HG02938 (cell line): Measurements from ENCODE around the gene MCAT.

Source experiments
- ATAC-seq: cut with Tn5 transposase; IDR thresholded peaks from one replicate; pipeline ENCODE4 v1.9.1; 2021; ENCODE audit warnings: mild to moderate bottlenecking, moderate library complexity; ENCODE audit not compliant: unreplicated experiment

The MCAT gene, protein sequence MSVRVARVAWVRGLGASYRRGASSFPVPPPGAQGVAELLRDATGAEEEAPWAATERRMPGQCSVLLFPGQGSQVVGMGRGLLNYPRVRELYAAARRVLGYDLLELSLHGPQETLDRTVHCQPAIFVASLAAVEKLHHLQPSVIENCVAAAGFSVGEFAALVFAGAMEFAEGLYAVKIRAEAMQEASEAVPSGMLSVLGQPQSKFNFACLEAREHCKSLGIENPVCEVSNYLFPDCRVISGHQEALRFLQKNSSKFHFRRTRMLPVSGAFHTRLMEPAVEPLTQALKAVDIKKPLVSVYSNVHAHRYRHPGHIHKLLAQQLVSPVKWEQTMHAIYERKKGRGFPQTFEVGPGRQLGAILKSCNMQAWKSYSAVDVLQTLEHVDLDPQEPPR

DNA sequence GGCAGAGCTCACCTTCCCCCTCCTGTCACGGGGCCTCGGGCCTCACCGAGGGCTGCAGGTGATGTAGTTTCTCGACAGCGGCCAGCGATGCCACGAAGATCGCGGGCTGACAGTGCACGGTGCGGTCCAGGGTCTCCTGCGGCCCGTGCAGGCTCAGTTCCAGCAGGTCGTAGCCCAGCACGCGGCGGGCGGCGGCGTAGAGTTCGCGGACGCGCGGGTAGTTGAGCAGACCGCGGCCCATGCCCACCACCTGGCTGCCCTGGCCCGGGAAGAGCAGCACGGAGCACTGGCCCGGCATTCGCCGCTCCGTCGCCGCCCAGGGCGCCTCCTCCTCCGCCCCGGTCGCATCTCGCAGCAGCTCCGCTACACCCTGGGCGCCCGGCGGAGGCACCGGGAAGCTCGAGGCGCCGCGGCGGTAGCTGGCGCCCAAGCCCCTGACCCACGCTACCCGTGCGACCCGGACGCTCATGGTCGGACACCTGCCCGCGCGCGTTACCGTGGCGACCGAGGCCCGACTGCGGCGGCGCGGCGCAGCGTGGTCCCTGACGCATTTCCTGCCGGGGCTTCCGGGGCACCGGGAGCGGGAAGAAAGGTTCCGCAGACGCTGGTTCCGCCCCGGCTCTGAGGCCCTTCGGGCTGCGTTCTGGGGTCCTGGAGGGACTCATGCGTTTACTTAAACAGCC lies at the start of gene MCAT:
TSS of gene MCAT (minus strand) at position 519 of the 683 bp plus-strand sequence. CDS start at position 469, 50 bp downstream.
- no peak for ATAC-seq

DNA sequence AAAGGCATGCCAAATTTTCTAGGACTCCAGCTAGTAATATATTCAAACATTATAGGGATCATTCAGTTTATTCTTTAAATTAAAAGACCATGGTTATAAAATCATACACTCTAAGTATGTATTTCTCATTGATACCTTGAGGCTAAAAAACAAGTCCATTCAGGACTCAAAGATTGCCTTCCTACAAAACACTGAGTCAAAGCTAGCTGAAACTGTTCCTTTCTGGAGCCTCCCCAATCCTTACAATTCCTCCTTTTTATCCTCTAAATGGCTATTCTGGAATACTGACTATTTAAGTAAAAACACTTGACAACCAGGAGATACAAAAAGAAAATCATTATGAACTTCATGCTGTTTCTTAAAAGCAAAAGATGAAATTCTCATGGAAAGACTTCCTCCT lies 48.6 kb upstream of the MCAT start:
- no peak for ATAC-seq

DNA sequence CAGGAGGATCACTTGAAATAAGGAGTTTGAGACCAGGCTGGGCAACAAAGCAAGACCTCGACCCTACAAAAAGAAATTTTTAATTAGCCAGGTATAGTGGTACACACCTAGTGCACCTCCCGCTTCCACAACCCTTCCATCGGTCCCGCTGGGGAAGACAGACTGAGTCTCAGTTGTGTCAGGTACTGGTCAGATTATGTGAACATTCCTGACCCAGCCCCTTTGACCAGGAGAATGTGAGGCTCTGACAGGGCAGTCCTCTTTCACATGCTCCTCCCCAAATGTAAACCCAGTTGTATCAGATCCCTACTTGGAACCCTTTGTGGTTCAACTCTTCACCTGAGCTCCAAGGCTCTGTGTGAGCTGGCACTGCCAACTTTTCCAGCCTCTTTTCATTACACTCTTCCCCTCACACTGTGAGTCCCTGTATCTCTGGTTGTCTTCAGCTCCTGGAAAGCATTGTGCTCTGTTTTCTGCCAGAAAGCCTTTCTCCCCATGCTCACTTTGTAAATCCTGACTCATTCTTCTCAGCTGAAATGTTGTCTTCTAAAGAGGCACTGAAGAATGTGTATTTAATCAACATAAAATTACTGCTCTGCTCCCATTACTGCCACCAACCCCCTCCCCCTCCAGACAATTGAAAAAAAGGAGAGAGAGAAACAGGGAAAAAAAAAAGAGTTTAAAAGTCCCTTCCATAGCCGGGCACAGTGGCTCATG lies 45.8 kb upstream of the MCAT start:
- ATAC-seq, result no peak

DNA sequence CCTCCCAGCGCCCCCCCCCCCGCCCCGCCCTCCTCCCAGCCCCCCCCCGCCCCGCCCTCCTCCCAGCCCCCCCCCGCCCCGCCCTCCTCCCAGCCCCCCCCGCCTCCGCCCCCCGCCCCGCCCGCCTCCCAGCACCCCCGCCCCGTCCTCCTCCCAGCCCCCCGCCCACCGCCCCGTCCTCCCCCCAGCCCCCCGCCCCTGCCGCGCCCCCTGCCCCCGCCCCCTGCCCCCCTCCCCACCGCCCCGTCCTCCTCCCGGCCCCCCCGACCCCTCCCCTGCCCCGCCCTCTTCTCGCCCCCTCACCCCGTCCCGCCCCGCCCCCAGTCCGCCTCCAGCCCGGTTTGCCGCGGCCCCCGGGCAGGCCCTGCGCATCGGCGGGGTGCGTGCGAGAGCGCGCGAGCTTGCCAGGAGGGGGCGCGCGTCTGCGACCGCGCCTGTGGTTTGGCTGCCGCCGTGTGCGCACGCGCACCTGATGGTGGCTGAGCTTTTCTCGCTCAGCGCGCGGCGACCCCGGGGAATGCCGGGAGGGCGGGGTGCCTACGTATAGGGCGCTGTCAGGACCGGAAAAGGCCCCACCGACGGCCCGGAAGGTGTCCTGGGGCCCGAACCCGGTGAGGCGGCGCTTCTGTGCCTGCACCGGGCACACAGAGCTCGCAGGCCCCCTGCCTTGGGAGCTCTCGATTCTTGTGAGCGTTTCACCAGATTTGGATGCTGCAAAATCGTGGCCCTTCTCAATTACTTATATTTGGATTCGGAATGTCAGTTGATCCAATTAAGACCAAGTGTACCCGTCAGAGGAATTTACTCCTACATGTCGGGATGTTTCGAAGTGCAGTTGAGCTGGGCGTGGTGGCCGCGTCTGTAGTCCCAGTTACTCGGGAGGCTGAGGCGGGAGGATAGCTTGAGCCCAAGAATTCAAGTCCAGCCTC lies 44.2 kb upstream of the MCAT start:
- ATAC-seq, result peak; percentile 74

DNA sequence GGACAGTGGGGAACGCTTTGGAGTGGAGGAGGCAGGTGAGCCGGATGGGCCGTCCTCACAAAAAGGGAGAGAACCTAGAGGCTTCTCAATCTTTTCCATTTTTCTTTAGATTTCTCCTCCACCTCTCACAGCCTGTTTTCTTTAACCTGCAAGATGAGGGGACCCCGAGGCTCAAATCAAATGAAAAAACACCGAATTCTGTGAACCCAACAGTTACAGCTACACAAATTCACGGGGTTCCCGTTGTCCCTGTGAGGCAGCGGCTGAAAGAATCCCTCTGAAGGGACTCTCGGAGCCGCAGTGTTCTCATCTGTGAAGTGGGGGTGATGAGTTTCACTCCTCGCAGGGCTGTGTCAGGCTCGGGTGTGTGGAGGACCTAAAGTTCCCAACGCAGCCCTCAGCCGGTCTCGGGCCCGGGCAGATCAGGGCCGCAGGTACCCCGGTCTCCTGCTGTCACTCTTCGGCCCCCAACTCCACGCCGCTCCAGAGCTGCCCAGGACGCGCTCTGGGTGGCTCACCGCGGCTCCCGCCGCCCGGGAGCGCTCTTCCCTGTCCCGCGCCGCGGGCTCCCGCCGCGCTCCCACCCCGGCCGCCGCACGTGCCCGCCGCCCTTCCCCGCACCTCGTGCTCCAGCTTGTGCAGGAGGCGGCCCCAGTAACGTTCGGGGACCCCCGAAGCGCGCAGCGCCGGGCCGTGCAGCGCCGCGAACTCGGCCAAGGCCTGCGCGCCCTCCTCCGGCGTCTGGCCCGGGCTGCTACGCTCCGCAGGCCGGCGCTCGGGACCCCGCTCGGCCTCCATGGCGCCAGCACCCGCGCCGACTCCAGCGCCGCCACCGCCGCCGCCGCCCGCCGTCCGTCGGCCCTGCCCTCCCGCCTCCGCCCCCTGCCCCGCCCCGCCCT lies 43.3 kb upstream of the MCAT start, which contains the start of gene TTLL12:
TSS of gene TTLL12 (minus strand) at position 863 of the 899 bp plus-strand sequence. CDS start at position 798, 65 bp downstream.
- ATAC-seq, result no peak

DNA sequence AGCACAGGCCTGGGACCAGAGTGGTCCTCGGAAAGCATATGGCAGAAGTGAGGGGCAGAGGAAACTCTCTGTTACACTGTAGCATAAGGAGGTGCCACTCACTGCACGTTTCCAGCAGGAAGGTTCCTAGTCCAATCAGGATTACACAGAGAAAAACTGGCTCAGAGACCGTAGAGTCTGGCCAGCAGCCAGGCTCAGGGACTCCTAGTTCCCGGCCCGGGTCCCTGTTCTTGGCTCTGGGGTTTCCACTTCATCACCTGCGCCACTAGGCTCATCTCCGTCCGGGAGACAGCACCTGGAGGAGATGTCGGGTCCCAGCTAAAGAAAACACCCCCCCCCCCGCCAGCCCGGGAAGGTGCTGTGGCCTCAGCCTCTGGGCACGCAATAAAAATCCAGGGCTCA lies 42.7 kb upstream of the MCAT start:
- no peak for ATAC-seq

DNA sequence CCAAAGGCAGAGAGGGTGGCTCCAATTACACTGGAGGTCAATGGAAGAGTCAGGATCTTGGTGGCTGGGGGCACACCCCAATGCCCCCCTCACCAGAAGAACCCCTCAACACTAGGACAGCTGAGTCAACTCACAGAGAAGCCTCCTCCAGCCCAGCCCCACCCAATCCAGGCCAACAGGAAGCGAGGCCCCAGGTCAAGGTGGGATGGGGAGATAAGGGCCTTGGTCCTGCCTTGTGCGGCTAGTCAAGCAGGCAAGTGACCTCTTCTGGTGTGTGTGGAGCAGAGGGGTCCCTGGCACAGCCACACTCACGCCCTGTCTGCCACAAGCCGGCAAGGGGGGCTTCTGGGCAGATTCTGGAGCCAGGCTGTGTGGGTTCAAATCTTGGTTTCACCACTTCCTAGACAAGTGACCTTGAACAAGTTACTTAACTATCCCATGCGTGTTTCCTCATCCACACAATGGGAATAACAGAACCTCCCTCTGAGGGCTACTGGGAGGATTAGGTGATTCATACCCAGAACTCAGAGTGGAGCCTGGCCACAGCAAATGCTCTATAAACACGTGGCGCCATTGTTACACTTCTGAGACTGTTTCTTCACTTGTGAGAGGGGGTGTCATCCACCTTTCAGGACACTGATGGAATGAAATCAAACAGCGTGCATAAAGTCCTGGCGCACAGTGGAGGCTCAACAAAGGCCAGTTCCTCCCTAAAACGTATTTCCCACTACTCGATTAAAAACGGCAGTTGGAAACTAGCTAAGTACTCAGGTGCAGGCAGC lies 40.5 kb upstream of the MCAT start:
- no peak for ATAC-seq

DNA sequence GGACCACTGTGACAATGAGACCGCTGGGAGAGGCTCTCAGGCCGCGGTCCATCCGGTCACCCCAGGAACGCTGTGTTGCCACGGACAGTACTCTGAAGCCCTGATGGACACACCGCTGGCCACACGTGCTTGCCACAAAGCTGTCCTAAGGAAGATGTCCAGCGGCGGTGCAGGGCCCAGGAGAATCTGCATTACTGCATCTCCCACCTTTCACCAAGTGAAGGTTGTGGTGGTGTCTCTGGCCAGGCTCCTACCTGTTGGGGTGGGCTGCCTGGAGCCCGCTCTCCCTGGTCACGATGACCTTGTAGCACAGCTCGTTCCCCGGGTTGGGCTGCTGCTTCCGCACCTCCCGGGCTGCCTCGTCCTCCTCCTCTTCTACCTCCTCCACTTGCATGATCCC lies 39.5 kb upstream of the MCAT start:
- no peak for ATAC-seq

DNA sequence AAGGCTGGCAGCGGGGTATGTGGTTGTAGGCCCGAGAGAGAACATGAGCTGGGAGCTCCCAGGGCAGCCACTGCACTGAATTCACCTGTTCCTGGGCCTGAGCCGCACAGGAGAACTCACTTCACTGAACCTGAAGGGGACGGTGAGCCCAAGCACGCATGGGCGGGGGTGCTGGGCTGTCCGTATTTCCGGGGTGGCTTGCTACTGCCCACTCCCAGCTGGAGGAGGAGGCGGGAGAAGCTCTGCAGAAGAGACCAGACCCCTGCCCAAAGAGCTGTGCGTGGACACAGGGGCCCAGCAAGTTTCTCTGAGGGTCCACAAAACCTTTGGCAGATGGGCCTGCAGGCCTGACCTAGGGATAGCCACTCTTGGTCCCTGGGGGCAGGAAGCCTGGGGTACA lies 38.9 kb upstream of the MCAT start:
- ATAC-seq, result no peak

DNA sequence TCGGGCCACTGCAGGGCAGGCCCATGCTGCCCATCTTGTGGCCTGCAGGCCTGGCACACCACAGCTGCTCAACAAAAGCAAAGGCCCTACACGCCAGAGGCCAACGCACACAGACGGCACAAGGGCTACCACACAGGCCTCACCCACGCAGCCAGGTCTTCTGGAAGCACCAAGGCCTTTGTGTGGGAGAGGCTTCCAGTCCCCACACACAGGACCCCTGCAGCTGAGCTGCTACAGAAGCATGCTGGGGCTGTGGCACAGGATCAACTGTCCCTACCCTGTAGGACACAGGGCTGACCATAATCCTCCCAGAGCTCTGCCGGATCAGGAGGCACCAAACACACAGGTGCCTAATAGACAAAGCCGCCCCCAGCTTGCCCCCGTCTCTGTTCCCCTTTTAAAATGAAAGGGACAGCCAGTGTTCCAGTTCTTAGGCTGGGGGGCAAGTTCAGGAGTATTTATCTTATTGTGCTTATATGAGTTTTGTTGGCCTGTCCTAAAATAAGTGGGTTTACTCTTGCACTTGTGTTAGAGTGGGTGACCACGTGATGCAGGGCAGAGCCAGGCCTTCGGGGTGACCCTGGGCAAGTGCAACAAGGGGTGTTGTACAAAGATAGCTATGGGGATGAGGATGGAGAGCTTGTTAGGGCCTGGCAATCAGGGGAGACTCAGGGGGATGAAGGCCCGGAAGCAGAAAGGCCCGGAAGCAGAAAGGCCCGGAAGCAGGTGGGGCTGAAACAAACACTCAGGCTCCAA lies 38.3 kb upstream of the MCAT start:
- ATAC-seq, result no peak

DNA sequence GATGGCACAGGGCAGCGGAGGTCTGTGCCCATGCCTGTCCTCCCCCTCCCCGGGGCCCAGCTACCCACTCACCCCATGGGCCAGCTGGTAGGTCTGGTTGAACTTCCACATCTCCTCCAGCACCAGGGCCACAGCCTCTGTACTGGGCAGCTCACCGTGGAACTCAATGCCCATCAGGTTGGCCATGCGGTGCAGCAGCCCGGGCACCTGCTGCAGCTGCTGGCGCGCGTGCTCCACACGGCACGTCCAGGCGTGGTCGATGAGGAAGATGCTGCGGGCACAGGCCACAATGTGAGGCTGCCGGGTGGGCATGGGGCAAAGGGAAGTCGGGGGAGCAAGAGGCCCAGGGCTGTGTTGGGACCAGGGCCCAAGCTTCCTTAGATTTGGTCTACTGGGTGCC lies 37.5 kb upstream of the MCAT start:
- no peak for ATAC-seq

DNA sequence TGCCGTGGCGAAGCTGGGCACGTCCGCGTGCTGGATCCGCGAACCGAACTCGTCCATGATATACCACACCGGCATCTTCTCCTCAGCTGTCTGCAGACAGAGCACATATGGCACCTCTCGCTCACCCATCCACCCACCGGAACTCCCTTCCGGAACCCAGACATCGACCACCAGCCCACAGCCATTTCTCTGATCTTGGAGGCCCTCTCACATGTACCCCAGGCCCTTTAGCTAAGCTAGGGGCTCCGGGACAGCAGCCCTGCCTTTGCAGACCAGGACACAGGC lies 36.7 kb upstream of the MCAT start:
- no peak for ATAC-seq

DNA sequence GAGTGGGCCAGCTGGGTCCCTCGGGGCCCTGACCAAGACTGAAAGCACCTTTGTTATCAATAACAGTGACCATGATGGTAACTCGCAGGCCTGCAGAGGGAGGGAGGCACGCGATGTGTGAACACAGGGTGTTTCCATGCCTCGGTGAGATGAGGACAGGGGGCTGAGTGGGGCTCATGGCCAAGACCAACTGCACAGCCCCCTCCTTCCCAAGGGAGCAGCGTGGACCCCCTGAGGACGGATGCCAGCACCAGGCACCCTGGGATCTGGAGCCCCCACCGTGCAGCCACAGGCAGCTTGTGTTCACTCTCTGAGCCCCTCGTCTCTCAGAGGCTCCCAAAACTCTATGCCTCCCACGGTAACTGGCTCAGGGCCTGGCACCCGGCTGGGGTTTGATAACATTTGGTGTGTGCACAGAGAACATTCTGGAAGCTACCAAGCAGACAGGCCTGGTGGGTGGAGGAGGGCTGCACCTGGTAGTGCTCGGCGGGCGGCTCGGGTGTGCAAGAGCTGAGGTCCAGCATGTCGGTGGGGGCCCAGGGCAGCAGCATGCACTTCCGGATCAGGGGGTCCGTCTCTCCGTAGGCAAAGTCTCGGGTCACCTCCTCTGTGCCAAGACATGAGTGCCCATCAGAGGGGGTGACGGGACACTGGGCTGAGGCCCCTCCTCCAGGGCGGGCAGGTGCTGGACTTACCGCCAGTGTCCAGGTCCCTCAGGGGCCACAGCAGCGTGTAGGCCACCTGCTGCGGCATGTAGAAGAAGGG lies 36.1 kb upstream of the MCAT start:
- no peak for ATAC-seq

DNA sequence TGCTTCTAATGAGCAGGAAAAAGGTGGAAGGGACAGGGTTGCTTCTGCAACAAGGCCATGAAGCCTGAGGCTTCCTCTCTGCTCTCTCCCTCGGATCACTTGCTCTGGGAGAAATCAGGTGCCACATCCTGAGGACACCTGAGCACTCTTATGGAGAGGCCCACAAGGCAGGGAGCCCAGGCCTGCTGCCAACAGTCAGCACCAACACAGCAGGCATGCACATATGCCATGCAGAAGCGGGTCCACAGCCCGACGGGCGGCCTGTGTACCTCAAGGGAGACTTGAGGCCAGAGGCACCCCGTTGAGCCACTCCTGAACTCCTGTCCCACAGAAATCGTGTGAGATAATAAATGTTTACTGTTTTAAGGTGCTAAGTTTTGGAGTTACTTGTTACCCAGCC lies 34.3 kb upstream of the MCAT start:
- ATAC-seq, result no peak

DNA sequence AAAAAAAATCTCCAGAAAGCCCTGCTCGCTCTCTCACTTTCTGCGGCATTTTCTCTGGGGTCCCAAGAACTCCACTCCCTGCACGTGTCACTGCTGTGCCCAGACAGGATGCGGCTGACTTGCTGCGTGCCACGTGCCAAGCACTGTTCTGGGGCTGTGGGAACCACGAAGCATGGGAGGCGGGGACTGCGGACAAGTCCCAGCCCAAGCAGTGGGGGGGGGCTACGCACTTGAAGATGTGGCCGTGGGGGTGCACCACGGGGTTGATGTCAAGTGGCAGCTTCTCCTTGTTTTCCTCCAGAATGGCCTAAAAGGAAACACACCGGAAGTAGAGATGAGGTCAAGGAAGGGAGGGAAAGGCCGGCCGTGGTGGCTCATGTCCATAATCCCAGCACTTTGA lies 32.9 kb upstream of the MCAT start:
- ATAC-seq, result no peak

DNA sequence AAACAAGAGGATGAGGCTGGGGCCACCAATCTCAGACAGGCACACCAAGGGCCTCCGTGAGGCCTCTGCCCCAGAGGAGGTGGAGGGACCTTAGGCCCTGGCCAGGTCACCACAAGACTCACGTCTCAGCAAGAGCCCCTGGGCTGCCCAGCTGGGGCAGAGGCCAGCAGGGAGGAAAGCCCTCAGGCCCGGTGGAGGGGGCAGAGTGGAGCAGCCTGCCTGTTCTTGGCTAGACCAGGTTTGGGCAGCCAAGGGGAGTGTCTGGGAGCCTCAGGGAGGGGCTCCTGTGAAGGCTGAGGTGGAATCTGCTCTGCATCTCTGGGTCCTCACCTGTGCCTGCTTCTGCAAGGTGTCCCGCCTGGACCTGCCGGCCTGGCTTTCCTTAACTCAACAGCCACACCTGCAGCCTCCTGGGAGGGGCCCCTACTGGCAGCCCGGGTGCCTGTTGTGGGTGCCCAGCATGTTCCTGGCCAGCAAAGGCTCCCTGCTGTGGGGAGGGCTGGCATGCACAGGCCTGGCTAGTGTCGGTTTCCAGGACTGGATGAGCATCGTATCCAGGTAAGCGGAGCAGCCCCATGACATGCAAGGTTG lies 31.8 kb upstream of the MCAT start:
- no peak for ATAC-seq
